Measurements from ENCODE around the gene KIF1B.
"Not testable (repeated sequence)": the region's sequence is repeated elsewhere in the genome, so short reads cannot be mapped to it uniquely, and the experiment has no call there.

KIF1B gene

DNA sequence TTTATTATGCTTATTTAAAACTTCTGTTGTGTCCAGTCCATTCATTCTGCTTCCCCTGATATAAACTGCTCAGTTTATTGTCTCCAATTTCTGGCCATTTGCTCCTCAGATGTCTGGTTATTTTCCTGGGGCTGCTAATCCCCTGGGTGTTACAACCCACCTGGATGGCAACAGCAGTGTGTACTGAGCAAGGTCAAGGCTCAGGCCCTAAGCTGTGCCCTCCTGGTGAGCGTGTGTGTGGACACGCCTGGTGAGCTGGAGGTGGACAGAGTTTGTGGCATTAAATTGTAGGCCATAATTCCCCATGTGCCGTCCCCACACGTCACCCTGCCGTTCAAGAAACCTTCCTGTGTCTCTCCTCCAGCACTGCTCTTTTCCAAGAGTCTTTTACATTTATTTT, 18.1 kb upstream of the KIF1B start:
- DNase-seq = no peak

DNA sequence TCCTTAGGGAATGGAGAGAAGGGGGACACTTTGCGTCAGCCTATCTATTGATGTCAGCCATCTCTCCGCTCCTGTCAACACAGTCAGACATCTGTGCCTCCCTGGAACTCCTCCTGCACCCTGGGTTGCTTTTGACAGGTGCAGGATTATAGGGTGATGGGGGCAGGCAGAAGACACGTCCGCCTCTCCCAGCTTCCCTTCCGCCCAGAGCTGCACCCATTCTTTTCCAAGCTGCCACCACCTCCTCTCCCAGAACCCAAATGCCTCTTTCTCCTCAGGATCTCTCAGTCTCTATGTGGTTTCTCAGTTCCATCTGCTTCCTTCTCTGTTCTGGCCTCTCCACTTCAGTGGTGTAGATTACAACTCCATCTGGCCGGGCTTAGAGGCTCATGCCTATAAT, 17.1 kb upstream of the KIF1B start:
- DNase-seq = no peak

- no peak for DNase-seq
Measured at GRCh38 chr1:10195570-10195969, 14.8 kb upstream of the KIF1B start.

DNA sequence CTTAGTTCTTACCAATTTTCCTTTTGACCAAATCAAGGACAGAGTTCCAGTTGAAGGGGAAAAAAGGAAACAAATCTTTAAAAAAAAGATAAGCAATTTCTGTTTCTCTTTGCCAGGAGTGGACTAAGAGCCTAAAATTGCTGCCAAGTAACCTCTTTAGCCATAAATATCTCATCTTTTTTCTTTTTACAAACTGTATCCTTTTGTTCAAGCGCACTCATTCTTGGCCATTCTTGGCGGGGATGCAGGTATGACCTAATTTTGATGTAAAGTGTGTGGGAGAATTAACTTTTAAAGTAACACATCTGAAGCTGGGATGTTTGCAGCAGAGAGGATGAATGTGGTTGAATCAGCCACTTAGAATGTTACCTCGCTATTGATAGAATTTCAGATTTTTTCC, 13.4 kb upstream of the KIF1B start:
- DNase-seq = no peak

GRCh38 chr1:10200620-10201019, 9.8 kb upstream of the KIF1B start:
- DNase-seq = no peak

DNA sequence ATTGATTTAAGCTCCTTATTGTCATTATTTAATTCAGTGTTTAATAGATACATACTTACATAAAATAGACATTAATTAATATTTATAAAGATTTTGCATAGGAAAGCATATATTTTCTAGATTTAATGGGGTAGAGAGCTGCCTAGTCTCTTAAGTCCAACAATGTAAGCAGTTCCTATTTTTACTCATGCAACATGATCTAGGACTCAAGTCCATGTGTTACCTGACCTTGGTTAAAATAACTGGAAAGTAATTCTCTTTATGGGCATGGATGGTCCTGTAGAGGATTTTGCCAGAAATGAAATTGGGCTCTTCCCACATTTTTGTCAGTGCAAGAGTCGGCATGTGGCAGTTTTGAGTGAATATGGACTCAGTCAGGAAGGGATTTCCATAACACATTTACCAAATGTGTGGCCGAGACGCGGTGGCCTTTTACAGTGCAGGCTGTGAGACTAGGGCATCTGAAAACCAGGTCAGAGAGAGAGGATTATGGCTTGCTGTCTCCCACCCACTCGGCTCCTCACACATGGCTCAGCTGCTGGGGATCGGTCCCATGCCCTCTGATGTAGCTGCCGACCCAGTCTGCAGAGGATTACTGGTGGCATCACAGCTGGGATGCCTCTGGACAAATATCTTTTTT, 6.2 kb upstream of the KIF1B start:
- DNase-seq = no peak

DNA sequence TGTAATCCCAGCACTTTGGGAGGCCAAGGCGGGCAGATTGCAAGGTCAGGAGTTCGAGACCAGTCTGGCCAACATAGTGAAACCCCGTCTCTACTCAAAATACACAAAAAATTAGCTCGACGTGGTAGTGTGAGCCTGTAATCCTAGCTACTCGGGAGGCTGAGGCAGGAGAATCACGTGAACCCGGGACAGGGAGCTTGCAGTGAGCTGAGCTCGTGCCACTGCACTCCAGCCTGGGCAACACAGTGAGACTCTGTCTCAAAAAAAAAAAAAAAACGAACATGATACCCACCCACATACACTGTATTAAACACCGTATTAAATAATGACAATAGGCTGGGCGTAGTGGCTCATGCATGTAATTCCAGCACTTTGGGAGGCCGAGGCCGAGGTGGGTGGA, 5.2 kb upstream of the KIF1B start:
- not testable (repeated sequence) for DNase-seq

DNA sequence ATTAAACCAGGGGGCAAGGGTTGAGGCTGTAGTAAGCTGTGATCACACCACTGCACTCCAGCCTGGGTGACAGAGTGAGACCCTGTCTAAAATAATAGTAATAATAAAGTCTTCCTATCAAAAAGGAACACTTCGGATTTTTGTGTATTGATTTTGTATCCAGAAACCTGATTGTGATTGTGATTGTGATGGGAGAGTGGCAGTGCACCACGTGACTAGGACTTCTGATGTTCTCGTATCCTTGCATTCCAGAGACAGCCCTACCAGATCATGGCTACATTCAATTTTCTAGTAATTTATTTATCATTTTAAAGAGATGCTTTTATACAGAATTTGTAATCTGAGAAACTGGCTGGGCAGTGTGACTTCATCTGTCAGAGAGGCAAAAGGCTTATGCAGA, 2.6 kb upstream of the KIF1B start:
- no peak for DNase-seq

DNA sequence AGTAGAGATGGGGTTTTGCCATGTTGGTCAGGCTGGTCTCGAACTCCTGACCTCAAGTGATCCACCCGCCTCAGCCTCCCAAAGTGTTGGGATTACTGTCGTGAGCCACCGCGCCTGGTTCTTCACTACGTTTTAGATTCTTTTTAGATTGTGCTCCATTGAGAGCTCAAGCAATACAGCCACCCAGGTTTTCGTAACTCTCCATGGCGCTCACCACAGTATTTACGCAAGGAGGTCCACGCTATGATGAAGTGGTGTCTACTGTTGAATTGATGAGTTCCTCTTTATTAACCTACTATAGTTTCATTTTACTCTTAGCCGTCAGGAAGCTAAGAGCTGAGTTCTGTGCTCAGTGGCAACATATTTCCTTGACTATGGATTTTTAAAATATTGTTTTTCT, 1.8 kb upstream of the KIF1B start:
- DNase-seq = no peak

DNA sequence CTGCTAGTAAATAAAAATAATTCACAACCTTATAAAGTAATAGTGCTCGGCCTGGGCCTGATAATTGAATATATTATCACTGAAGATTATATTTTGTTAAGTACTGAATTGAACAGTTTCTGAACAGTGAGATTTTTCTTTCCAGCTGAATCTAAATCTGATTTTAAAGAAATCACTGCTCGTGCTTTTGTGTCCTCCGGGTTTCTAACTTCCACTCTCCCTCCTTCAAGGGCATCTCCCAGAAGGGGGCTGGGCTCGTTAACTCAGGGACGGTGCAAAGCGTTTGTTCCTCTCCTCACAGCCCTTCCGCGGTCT, 823 bp upstream of the KIF1B start:
- no peak for DNase-seq

DNA sequence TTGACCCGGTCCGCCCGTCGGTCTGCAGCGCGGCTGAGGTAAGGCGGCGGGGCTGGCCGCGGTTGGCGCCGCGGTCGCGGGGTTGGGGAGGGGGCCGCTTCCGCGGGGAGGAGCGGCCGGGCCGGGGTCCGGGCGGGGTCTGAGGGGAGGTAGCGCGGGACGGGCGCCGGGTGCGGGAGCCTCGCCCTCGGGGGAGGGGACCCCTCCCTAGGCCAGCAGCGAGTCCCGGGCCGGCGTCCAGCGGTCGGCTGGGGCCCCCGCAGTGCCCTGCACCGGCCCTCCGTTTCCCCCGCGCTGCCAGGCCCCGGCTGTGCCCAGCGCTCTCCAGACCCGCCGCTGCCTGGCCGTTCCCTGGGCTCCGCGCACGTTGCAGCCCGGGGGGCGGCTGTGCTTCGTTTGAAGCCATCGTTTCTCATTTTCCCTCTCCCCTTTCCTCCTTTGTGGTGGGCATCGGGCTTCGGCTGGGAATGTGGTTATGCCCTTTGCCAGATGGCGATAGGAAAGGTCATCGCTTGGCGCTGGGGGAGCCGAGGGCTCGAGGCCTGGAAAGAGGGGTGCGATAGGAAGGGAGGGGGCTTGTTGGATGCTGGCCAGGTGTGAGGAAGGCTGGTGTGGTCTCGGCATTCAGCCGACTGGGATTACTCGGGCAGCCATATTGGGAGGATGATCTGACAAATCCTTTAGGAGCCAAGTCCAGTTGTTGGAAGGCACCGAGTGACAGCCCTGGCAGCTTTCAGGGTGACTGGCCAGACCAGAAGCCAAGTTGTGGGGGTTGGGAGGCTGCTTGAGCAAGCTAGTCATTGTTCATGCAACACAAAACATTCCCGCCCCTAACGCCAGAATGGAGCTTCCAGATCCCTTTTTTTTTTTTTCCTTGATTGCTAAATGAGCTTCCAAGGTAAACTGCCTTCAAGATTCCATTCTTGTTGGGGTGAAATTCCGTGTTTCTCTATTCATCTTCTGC, 753 bp downstream of the KIF1B start:
- DNase-seq = peak; percentile 40 to 57

- peak in 1 of 2 experiments; percentile 13 for DNase-seq
Measured at GRCh38 chr1:10211805-10212410, 1.5 kb downstream of the KIF1B start.

DNA sequence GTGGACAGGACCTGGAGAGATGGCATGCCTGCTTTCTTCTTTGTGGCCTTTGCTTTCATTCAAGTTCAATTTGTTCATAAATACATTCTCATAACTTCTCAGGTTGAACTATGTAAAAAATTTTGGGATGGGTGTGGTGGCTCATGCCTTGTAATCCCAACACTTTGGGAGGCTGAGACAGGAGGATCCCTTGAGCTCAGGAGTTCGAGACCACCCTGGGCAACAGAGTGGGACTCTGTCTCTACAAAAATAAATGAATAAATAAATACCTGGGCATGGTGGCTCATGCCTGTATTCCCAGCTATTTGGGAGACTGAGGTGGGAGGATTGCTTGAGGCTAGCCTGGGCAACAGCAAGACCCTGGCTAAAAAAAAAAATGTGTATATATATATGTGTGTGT, 2.1 kb downstream of the KIF1B start:
- DNase-seq = no peak

DNA sequence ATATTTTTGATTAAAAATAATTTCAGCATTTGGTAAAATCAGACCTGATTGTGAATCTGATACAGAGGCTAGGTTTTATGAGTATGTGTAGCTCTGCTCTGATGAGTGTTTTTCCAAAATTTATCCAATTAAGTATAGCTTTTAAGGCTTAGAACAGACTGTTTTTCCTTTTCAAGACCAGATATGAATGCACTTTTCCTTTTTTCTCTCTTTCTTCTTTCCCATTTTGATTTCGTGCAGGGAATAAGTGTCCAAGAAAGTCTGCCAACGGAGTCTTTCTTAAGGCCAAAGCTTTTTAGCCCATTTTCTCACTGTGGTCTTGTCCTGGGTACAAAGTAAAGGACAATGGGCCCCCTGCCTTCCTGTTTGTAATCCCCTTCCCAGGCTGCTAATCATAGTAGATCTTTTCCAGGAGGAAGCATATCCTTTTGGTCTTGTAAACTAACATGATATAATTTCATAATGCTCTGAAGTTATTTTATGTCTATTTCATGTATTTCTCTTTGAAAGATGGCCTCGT, 2.9 kb downstream of the KIF1B start:
- DNase-seq = no peak

- no peak for DNase-seq
Measured at GRCh38 chr1:10216090-10216749, 5.8 kb downstream of the KIF1B start.

- peak in 1 of 2 experiments; percentile 9 for DNase-seq
Measured at GRCh38 chr1:10217748-10218441, 7.5 kb downstream of the KIF1B start.

DNA sequence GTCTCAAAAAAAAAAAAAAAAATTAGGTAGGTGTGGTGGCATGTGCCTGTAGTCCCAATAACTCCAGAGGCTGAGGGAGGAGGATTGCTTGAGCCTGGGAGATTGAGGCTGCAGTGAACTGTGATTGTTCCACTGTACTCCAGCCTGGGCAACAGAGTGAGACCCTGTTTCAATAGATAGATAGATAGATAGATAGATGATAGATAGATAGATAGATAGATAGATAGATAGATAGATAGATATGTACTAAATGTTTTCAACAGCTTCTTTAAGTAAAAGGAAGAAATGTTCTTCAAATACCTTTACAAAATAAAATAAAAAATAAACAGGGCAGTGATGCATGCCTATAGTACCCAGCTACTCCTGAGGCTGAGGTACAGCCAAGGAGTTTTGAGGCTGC, 9.8 kb downstream of the KIF1B start:
- DNase-seq = no peak

DNA sequence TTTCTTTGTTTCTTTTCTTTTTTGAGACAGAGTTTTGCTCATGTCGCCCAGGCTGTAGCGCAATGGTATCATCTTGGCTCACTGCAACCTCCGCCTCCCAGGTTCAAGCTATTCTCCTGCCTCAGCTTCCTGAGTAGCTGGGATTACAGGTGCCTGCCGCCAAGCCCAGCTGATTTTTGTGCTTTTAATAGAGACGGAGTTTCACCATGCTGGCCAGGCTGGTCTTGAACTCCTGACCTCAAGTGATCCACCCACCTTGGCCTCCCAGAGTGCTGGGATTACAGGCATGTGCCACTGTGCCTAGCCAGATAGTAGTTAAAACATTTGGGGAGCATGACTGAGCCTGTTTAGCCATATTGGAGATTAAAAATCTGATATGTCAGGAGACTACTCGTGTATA, 10.3 kb downstream of the KIF1B start:
- DNase-seq = not testable (repeated sequence)

DNA sequence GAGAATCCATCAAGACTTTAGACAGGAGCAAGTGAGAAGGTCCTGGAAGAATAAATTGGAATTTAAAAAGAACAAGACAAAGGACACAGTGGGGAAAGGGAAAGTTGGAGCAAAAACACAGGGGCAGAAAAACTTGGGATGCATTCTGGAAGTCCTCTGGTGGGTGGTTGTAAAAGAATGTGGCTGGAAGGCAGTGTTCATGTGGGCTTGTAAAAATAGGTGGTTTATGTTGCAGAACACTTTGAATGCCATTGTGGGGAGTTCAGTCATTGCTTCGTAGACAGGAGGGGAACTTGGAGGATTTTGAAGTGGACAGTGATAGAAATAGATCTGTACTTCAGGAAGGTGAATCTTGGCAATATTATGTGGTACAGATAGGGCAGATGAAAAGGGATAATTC, 15.2 kb downstream of the KIF1B start:
- no peak for DNase-seq

DNA sequence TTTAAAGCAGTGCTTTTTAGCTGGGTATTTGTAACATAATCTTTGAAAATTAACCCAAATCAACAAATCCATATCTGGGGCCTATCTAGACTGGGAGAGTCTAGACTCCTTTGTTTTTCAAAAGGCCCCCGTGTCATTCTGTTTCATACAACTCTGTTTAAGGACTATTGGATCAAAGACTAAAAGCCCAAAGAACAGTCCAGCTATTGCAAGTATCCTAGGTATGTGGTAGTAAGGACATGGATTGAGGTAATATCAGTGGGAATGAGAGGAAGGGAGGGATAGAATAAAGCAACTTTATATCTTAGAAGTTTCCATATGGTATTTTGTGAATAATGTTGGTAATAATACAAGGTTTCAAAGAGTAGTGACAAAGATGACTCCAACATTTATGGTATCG, 18.2 kb downstream of the KIF1B start:
- no peak for DNase-seq

GRCh38 chr1:10229903-10230302, 19.5 kb downstream of the KIF1B start:
- DNase-seq = no peak

GRCh38 chr1:10232163-10232562, 21.8 kb downstream of the KIF1B start:
- no peak for DNase-seq
